ENCODE measurements around the gene VEZF1.

DNA sequence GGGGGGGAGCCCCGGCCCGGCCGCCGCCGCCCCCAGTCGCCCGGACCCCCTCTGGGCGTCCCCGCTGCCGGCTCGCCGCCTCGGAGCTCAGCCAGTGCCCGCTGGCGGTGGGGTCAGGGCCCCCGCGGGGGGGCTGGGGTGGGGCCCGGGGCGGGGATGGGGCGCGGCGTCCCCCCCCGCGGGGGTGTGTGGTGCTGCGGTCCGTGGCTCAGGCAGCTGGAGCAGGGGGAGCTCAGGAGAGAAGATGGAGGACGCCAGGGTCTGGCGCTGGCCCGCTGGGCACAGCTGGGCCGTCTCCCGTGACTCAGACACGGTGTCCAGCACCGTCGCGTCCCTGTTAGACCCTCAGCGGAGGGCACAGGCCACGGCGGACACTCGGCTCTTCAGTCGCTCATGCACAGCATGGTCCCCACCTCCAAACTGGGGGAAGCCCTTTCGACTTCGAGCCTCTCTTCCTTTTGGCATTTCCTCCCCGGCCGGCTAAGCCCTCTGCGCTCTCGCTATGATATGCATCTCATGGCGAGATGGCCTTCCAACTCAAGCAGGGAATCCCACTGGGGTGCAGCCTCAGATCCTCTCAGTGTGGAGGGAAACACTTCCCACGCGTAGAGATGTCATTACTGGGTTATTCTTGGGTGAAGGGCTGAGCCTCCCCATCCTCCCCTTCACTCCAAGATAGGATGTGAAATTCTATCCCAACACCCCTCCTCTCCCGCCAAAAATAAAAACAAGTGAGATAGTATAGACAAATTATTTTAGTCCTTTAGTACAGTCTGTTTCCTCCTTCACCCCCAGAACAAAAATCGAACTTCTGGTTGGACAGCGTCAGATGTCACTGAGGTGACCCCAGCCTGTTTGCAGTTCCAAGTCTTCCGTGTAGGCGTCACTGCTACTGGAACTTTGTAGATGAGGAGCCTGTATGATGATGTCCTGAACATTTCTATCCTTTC, 522 bp upstream of the VEZF1 start:
- TF ChIP-seq EZH2 (IDR thresholded peaks at IDR 0.05; ENCODE audit: low read depth, unreplicated experiment) = no peak
- TF ChIP-seq, protein P1, sequence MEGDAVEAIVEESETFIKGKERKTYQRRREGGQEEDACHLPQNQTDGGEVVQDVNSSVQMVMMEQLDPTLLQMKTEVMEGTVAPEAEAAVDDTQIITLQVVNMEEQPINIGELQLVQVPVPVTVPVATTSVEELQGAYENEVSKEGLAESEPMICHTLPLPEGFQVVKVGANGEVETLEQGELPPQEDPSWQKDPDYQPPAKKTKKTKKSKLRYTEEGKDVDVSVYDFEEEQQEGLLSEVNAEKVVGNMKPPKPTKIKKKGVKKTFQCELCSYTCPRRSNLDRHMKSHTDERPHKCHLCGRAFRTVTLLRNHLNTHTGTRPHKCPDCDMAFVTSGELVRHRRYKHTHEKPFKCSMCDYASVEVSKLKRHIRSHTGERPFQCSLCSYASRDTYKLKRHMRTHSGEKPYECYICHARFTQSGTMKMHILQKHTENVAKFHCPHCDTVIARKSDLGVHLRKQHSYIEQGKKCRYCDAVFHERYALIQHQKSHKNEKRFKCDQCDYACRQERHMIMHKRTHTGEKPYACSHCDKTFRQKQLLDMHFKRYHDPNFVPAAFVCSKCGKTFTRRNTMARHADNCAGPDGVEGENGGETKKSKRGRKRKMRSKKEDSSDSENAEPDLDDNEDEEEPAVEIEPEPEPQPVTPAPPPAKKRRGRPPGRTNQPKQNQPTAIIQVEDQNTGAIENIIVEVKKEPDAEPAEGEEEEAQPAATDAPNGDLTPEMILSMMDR (conservative IDR thresholded peaks at IDR 0.05; ENCODE audit: low read depth in 2 of 2) = no peak
- TF ChIP-seq, protein P2, sequence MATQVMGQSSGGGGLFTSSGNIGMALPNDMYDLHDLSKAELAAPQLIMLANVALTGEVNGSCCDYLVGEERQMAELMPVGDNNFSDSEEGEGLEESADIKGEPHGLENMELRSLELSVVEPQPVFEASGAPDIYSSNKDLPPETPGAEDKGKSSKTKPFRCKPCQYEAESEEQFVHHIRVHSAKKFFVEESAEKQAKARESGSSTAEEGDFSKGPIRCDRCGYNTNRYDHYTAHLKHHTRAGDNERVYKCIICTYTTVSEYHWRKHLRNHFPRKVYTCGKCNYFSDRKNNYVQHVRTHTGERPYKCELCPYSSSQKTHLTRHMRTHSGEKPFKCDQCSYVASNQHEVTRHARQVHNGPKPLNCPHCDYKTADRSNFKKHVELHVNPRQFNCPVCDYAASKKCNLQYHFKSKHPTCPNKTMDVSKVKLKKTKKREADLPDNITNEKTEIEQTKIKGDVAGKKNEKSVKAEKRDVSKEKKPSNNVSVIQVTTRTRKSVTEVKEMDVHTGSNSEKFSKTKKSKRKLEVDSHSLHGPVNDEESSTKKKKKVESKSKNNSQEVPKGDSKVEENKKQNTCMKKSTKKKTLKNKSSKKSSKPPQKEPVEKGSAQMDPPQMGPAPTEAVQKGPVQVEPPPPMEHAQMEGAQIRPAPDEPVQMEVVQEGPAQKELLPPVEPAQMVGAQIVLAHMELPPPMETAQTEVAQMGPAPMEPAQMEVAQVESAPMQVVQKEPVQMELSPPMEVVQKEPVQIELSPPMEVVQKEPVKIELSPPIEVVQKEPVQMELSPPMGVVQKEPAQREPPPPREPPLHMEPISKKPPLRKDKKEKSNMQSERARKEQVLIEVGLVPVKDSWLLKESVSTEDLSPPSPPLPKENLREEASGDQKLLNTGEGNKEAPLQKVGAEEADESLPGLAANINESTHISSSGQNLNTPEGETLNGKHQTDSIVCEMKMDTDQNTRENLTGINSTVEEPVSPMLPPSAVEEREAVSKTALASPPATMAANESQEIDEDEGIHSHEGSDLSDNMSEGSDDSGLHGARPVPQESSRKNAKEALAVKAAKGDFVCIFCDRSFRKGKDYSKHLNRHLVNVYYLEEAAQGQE (IDR thresholded peaks at IDR 0.05; ENCODE audit: unreplicated experiment) = no peak
- peak; percentile 66 for TF ChIP-seq POLR2AphosphoS5 (IDR thresholded peaks at IDR 0.05; ENCODE audit: low read depth)

Measured in GM23338 (cell line).